ENCODE data around the gene HIGD1B. TPM values are rescaled to one million over a fixed set of nuclear protein-coding genes. Genes with fewer than 3 reads are reported as not detected.

The HIGD1B gene
- total RNA-seq, 2 experiments from 2014 or later: not detected

- H3K9me3 Mint-ChIP-seq (ENCODE audit: insufficient read depth): no peaks in the 10 kb centered on the region
- peaks cover 58% of the 10 kb centered on the region for H3K36me3 Mint-ChIP-seq (ENCODE audit: low read depth)
- DNase-seq: no peak
- POLR2A ChIA-PET: no interaction called here
- no peaks in the 10 kb centered on the region for H3K27me3 Mint-ChIP-seq (ENCODE audit: low read depth)
- no peaks in the 10 kb centered on the region for H3K4me1 Mint-ChIP-seq (ENCODE audit: low read depth)
- CTCF ChIA-PET: interaction anchor here (0.6 to 14.7 kb wide), 9 partner anchors 9 to 1340 kb away, joined by 3 to 161 read pairs (median 14); no protein-coding TSS in a partner anchor
- H3K27ac Mint-ChIP-seq: no peak overlapping the region
- ATAC-seq: no peak
- H3K4me3 Mint-ChIP-seq: no peak overlapping the region
Observed at GRCh38 chr17:44863061-44863918, 15.6 kb downstream of the HIGD1B start.

GRCh38 chr17:44864831-44865230 is 17.1 kb downstream of the HIGD1B start:
- POLR2A ChIA-PET: no interaction called here
- H3K27me3 Mint-ChIP-seq (ENCODE audit: low read depth): no peaks in the 10 kb centered on the region
- no peak overlapping the region for H3K4me3 Mint-ChIP-seq
- ATAC-seq (peak; percentile 22), DNase-seq (no peak)
- no peak overlapping the region for H3K27ac Mint-ChIP-seq
- CTCF ChIA-PET: interaction anchor here (0.7 to 14.7 kb wide), 12 partner anchors 9 to 271 kb away, joined by 3 to 161 read pairs (median 4); partner anchors contain the start of genes ACBD4 and HIGD1B
- H3K36me3 Mint-ChIP-seq (ENCODE audit: low read depth): peaks cover 49% of the 10 kb centered on the region
- H3K9me3 Mint-ChIP-seq (ENCODE audit: insufficient read depth): no peaks in the 10 kb centered on the region
- H3K4me1 Mint-ChIP-seq (ENCODE audit: low read depth): no peaks in the 10 kb centered on the region

DNA sequence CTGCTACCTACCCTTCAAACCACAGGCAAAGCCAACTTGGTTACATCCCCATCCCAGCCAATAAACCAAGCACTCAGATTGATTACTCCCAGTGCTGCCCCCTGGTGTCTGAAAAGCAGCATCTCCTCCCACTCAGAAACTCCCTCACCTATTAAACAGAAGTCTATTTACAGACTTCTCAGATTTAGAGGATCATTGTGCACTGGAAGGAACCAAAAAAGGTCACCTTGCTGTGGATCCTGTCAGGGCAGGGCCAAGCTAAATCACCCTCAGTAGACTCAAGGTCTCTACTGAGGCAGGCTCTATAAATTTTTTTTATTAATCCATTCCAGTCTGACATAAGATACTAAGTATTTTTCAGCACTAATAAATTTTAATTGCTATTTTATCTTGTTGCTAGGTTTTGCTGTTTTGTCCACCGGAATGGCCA is 17.6 kb downstream of the HIGD1B start:
- CTCF ChIA-PET: interaction anchor here (1.0 to 14.7 kb wide), 10 partner anchors 11 to 270 kb away, joined by 3 to 161 read pairs (median 4); partner anchors contain the start of genes ACBD4 and HIGD1B
- Mint-ChIP-seq H3K27me3 (ENCODE audit: low read depth) (no peaks in the 10 kb centered on the region), H3K36me3 (ENCODE audit: low read depth) (peaks cover 46% of the 10 kb centered on the region), H3K9me3 (ENCODE audit: insufficient read depth) (no peaks in the 10 kb centered on the region), H3K4me3 (no peak overlapping the region), H3K27ac (no peak overlapping the region), H3K4me1 (ENCODE audit: low read depth) (no peaks in the 10 kb centered on the region)
- peak; percentile 83 for ATAC-seq
- POLR2A ChIA-PET: no interaction called here
- peak; percentile 84 for DNase-seq

DNA sequence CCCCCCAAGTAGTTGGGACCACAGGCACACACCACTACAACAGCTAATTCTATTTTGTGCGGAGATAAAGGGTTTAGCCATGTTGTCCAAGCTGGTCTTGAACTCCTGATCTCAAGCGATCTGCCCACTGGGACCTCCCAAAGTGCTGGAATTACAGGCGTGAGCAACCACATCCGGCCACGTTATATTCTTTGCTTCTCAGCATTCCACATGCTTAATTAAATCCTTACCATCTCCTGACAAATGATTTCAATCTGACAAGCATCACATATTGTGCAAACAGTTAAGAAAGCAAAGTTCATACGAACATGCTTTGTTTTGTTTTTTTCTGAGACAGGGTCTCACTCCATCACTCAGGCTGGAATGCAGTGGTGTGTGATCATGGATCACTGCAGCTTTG is 18.2 kb downstream of the HIGD1B start:
- ChIA-PET POLR2A (interaction anchor here (1.2 kb wide), 1 partner anchor 8 kb away, joined by 5 read pairs; no protein-coding TSS in a partner anchor), CTCF (interaction anchor here (0.9 to 14.7 kb wide), 7 partner anchors 12 to 129 kb away, joined by 3 to 161 read pairs (median 33); no protein-coding TSS in a partner anchor)
- H3K27ac Mint-ChIP-seq: no peak overlapping the region

GRCh38 chr17:44867841-44868240 is 20.2 kb downstream of the HIGD1B start:
- POLR2A ChIA-PET: no interaction called here
- CTCF ChIA-PET: interaction anchor here (5.1 to 14.7 kb wide), 4 partner anchors 10 to 93 kb away, joined by 33 to 161 read pairs (median 50); no protein-coding TSS in a partner anchor
- H3K36me3 Mint-ChIP-seq (ENCODE audit: low read depth): peaks cover 50% of the 10 kb centered on the region

More for the DNA sequence above, 18.2 kb downstream of the HIGD1B start:
- Mint-ChIP-seq H3K4me1 (ENCODE audit: low read depth) (no peaks in the 10 kb centered on the region), H3K4me3 (no peak overlapping the region), H3K27me3 (ENCODE audit: low read depth) (no peaks in the 10 kb centered on the region), H3K9me3 (ENCODE audit: insufficient read depth) (no peaks in the 10 kb centered on the region), H3K36me3 (ENCODE audit: low read depth) (peaks cover 45% of the 10 kb centered on the region)
- DNase-seq (no peak), ATAC-seq (no peak)

GRCh38 chr17:44871556-44871955 is 23.9 kb downstream of the HIGD1B start:
- no peaks in the 10 kb centered on the region for H3K4me1 Mint-ChIP-seq (ENCODE audit: low read depth)
- H3K27me3 Mint-ChIP-seq (ENCODE audit: low read depth): no peaks in the 10 kb centered on the region
- ATAC-seq: no peak
- POLR2A ChIA-PET: interaction anchor here (1.0 kb wide), 1 partner anchor 28 kb away, joined by 3 read pairs; the partner anchor contains the start of gene EFTUD2
- no peaks in the 10 kb centered on the region for H3K9me3 Mint-ChIP-seq (ENCODE audit: insufficient read depth)
- no peak overlapping the region for H3K27ac Mint-ChIP-seq
- CTCF ChIA-PET: no interaction called here
- H3K36me3 Mint-ChIP-seq (ENCODE audit: low read depth): peaks cover 42% of the 10 kb centered on the region
- no peak overlapping the region for H3K4me3 Mint-ChIP-seq
- no peak for DNase-seq

More at GRCh38 chr17:44867841-44868240, 20.2 kb downstream of the HIGD1B start:
- Mint-ChIP-seq H3K9me3 (ENCODE audit: insufficient read depth) (no peaks in the 10 kb centered on the region), H3K4me1 (ENCODE audit: low read depth) (no peaks in the 10 kb centered on the region), H3K4me3 (no peak overlapping the region), H3K27ac (no peak overlapping the region), H3K27me3 (ENCODE audit: low read depth) (no peaks in the 10 kb centered on the region)
- DNase-seq (no peak), ATAC-seq (no peak)

GRCh38 chr17:44872131-44872768 is 24.6 kb downstream of the HIGD1B start:
- POLR2A ChIA-PET: no interaction called here
- CTCF ChIA-PET: no interaction called here
- Mint-ChIP-seq H3K36me3 (ENCODE audit: low read depth) (peaks cover 43% of the 10 kb centered on the region), H3K4me3 (no peak overlapping the region), H3K27me3 (ENCODE audit: low read depth) (no peaks in the 10 kb centered on the region), H3K9me3 (ENCODE audit: insufficient read depth) (no peaks in the 10 kb centered on the region), H3K27ac (no peak overlapping the region), H3K4me1 (ENCODE audit: low read depth) (no peaks in the 10 kb centered on the region)
- ATAC-seq (no peak), DNase-seq (no peak)

- POLR2A ChIA-PET: no interaction called here
- CTCF ChIA-PET: interaction anchor here (1.1 kb wide), 1 partner anchor 100 kb away, joined by 3 read pairs; no protein-coding TSS in a partner anchor
- no peak overlapping the region for H3K27ac Mint-ChIP-seq
- H3K4me1 Mint-ChIP-seq (ENCODE audit: low read depth): no peaks in the 10 kb centered on the region
- no peak for DNase-seq
- no peak overlapping the region for H3K4me3 Mint-ChIP-seq
- no peaks in the 10 kb centered on the region for H3K27me3 Mint-ChIP-seq (ENCODE audit: low read depth)
- H3K36me3 Mint-ChIP-seq (ENCODE audit: low read depth): peaks cover 50% of the 10 kb centered on the region
- H3K9me3 Mint-ChIP-seq (ENCODE audit: insufficient read depth): no peaks in the 10 kb centered on the region
- ATAC-seq: no peak
Observed at GRCh38 chr17:44875761-44876160, 28.1 kb downstream of the HIGD1B start.

DNA sequence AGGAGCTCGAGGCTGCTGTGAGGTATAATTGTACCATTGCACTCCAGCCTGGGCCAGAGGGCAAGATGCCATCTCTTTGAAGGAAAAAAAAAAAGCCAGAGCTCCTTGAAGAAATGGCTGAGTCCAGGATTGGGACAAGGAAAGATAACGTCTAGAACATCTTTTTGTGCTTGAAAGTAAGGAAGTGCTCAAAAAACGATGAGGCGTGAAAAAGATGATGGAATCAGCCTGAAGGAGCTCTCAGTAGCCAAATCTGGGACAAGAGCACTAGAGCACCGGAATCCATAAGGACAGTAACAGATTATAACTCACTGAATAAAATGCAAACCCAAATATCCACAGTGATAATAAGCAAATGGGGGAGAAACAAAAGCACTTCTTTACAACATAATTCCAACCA is 29.4 kb downstream of the HIGD1B start:
- no peak overlapping the region for H3K4me3 Mint-ChIP-seq
- no peaks in the 10 kb centered on the region for H3K4me1 Mint-ChIP-seq (ENCODE audit: low read depth)
- peaks cover 47% of the 10 kb centered on the region for H3K36me3 Mint-ChIP-seq (ENCODE audit: low read depth)
- ATAC-seq (no peak), DNase-seq (no peak)
- H3K9me3 Mint-ChIP-seq (ENCODE audit: insufficient read depth): no peaks in the 10 kb centered on the region
- H3K27me3 Mint-ChIP-seq (ENCODE audit: low read depth): no peaks in the 10 kb centered on the region
- CTCF ChIA-PET: interaction anchor here (0.7 to 3.3 kb wide), 6 partner anchors 10 to 192 kb away, joined by 3 to 49 read pairs (median 5); no protein-coding TSS in a partner anchor
- H3K27ac Mint-ChIP-seq: no peak overlapping the region
- POLR2A ChIA-PET: no interaction called here

GRCh38 chr17:44878627-44879221 is 31.0 kb downstream of the HIGD1B start:
- Mint-ChIP-seq H3K27ac (peak overlapping the region; percentile 4), H3K9me3 (ENCODE audit: insufficient read depth) (no peaks in the 10 kb centered on the region), H3K4me1 (ENCODE audit: low read depth) (no peaks in the 10 kb centered on the region), H3K36me3 (ENCODE audit: low read depth) (peaks cover 55% of the 10 kb centered on the region), H3K4me3 (no peak overlapping the region), H3K27me3 (ENCODE audit: low read depth) (no peaks in the 10 kb centered on the region)
- ATAC-seq: no peak
- POLR2A ChIA-PET: no interaction called here
- CTCF ChIA-PET: interaction anchor here (0.9 to 3.3 kb wide), 28 partner anchors 9 to 257 kb away, joined by 3 to 49 read pairs (median 5); partner anchors contain the start of genes ACBD4 and EFTUD2
- peak; percentile 54 for DNase-seq

DNA sequence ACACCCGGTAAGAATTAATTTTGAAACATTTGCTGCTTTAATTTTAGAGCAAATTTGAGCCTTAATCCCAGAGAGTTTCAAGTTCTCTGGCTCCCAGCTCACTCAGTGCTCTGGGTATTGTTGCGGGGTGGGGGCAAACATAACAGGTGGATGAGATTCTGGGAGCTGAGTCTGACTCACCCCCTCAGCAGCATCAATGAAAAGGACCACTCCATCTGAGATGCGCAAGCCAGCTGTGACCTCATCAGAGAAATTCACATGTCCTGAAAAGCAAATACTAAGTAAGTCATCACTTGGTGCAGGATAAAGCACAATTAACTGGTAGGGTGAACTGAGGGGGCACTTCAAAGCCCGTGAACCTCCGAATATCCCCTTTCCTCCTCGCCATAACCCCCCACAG is 31.7 kb downstream of the HIGD1B start:
- ChIA-PET POLR2A (no interaction called here), CTCF (interaction anchor here (0.9 to 3.3 kb wide), 23 partner anchors 8 to 256 kb away, joined by 3 to 49 read pairs (median 5); partner anchors contain the start of genes ACBD4 and EFTUD2)
- ATAC-seq (no peak), DNase-seq (no peak)
- no peaks in the 10 kb centered on the region for H3K27me3 Mint-ChIP-seq (ENCODE audit: low read depth)
- H3K9me3 Mint-ChIP-seq (ENCODE audit: insufficient read depth): no peaks in the 10 kb centered on the region
- no peak overlapping the region for H3K27ac Mint-ChIP-seq
- H3K4me3 Mint-ChIP-seq: no peak overlapping the region
- H3K4me1 Mint-ChIP-seq (ENCODE audit: low read depth): no peaks in the 10 kb centered on the region
- peaks cover 54% of the 10 kb centered on the region for H3K36me3 Mint-ChIP-seq (ENCODE audit: low read depth)
